ENCODE results near the gene TK1.

DNA sequence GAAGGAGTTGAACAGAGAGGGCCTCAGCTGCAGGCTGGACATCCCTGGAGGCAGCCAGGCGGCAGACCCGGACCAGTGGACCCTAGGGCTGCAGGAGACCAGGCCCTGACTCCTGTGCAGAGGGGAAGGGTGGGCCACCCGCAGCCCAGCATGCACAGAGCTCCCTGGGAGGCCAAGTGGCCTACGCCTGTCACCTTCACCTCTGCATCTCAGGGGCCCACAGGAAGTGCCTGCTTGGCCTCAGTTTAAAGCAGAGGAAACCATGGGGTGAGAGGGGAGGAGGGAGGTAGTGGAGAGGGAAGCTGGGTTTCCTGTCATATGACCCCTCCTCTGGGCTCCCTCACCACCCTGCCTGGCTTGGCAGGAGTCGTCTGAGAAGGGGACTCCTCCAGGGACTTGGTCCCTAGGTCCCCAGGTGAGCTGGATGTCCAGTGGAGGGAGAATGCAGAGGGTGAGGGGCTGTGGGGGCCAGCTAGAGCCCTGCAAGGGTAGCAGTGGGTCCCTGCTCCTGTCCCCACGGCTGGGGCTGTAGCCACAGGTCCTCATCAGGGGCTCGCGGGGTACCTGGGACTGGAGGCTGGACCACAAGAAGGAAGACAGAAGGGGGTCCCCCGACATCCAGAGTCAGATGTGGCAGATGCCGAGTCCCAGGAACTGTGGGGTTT, 56.3 kb downstream of the TK1 start, which contains the start of gene TMC8:
- TF ChIP-seq CTCF (conservative IDR thresholded peaks at IDR 0.05; ENCODE audit: low read depth, low read length) (no peak), EZH2 (IDR thresholded peaks at IDR 0.05; ENCODE audit: borderline replicate concordance, low read depth, low read length, poor library complexity, severe bottlenecking) (no peak)

Measured in A673 (cell line).